Neural cell (in vitro differentiated cells): Measurements from ENCODE around the gene TAF3. TPM values are rescaled to one million over a fixed set of nuclear protein-coding genes. Genes with fewer than 3 reads are reported as not detected.

Experiments used
- H2AFZ ChIP-seq: fragments of 200-600, 300-800 bp; sonication (generic), shearing (Covaris generic); 2 replicates; pipeline ENCODE4 v1.6.0; 2014; ENCODE audit warnings: low read depth, mild to moderate bottlenecking, antibody characterized with exemption, low read length, moderate library complexity
- H3F3A ChIP-seq: fragments of 200-600 bp; shearing (Covaris generic); 2 replicates; pipeline ENCODE4 v1.6.1; 2016; ENCODE audit warnings: mild to moderate bottlenecking, moderate library complexity, mixed read lengths, antibody characterized with exemption, low read length; ENCODE audit not compliant: insufficient read depth, poor library complexity, severe bottlenecking
- H3K27ac ChIP-seq: fragments of 200-600, 300-800 bp; sonication (generic), shearing (Covaris generic); 2 replicates; pipeline ENCODE4 v1.5.1; 2014; ENCODE audit warnings: mild to moderate bottlenecking, low read length, moderate library complexity
- H3K27me3 ChIP-seq: fragments of 300-800, 200-600 bp; sonication (generic), shearing (Covaris generic); 2 replicates; pipeline ENCODE4 v1.6.0; 2014; ENCODE audit warnings: mild to moderate bottlenecking, low read depth, low read length, moderate library complexity; ENCODE audit not compliant: insufficient read depth
- H3K36me3 ChIP-seq: fragments of 300-800, 200-600 bp; sonication (generic), shearing (Covaris generic); 2 replicates; pipeline ENCODE4 v1.5.1; 2014; ENCODE audit warnings: mild to moderate bottlenecking, antibody characterized with exemption, low read length, moderate library complexity; ENCODE audit not compliant: insufficient read depth
- H3K4me2 ChIP-seq: fragments of 300-800, 200-600 bp; sonication (generic), shearing (Covaris generic); 2 replicates; pipeline ENCODE4 v1.6.0; 2014; ENCODE audit warnings: mild to moderate bottlenecking, low read length
- H3K4me3 ChIP-seq: fragments of 300-800, 200-600 bp; sonication (generic), shearing (Covaris generic); 2 replicates; pipeline ENCODE4 v1.5.1; 2014; ENCODE audit warnings: mild to moderate bottlenecking, low read length, moderate library complexity
- H3K79me2 ChIP-seq: fragments of 200-600 bp; shearing (Covaris generic); replicated peaks from 2 replicates; pipeline ENCODE4 v1.6.0; 2014; ENCODE audit warnings: mild to moderate bottlenecking, low read length, moderate library complexity; ENCODE audit not compliant: insufficient read depth
- H3K9ac ChIP-seq: fragments of 300-800, 200-600 bp; sonication (generic), shearing (Covaris generic); 2 replicates; pipeline ENCODE4 v1.6.1; 2016; ENCODE audit warnings: mild to moderate bottlenecking, low read length, mixed read lengths
- H3K9me2 ChIP-seq: fragments of 200-600 bp; shearing (Covaris generic); 2 replicates; pipeline ENCODE4 v1.6.1; 2016; ENCODE audit warnings: mild to moderate bottlenecking, low read length, mixed read lengths; ENCODE audit not compliant: insufficient read depth
- H3K9me3 ChIP-seq: fragments of 200-600, 300-800 bp; sonication (generic), shearing (Covaris generic); 2 replicates; pipeline ENCODE4 v1.6.1; 2016; ENCODE audit warnings: mild to moderate bottlenecking, mixed run types, low read length, moderate library complexity, mixed read lengths
- H4K20me1 ChIP-seq: fragments of 200-600 bp; shearing (Covaris generic); 2 replicates; pipeline ENCODE4 v1.6.1; 2016; ENCODE audit warnings: mild to moderate bottlenecking, mixed run types; ENCODE audit not compliant: insufficient read depth
- CTCF ChIP-seq: fragments of 450-650 bp; IDR thresholded peaks from 2 replicates; pipeline ENCODE4 v1.5.1; 2014; ENCODE audit warnings: antibody characterized with exemption, mild to moderate bottlenecking, moderate library complexity; ENCODE audit not compliant: poor library complexity, severe bottlenecking
- EP300 ChIP-seq: fragments of 450-650 bp; conservative IDR thresholded peaks from 2 replicates; pipeline ENCODE4 v1.6.1; 2014; ENCODE audit warnings: antibody characterized with exemption, mild to moderate bottlenecking, moderate library complexity; ENCODE audit not compliant: poor library complexity, severe bottlenecking
- EZH2 ChIP-seq: fragments of 200-600, 300-800 bp; shearing (Covaris generic), sonication (generic); IDR thresholded peaks from 2 replicates; pipeline ENCODE4 v1.6.1; 2014; ENCODE audit warnings: antibody characterized with exemption, low read length, borderline replicate concordance, mild to moderate bottlenecking; ENCODE audit not compliant: insufficient read depth, poor library complexity, severe bottlenecking
- MXI1 ChIP-seq: fragments of 450-650 bp; conservative IDR thresholded peaks from 2 replicates; pipeline ENCODE4 v1.6.1; 2014; ENCODE audit warnings: antibody characterized with exemption, mild to moderate bottlenecking; ENCODE audit not compliant: poor library complexity, severe bottlenecking
- POLR2AphosphoS5 ChIP-seq: IDR thresholded peaks from 2 replicates; pipeline ENCODE4 v1.6.1; 2012
- RAD21 ChIP-seq: fragments of 450-650 bp; conservative IDR thresholded peaks from 2 replicates; pipeline ENCODE4 v1.6.1; 2014; ENCODE audit warnings: antibody characterized with exemption, mild to moderate bottlenecking, moderate library complexity
- SMC3 ChIP-seq: fragments of 450-650 bp; conservative IDR thresholded peaks from 2 replicates; pipeline ENCODE4 v1.6.1; 2014; ENCODE audit warnings: antibody characterized with exemption, mild to moderate bottlenecking, moderate library complexity; ENCODE audit not compliant: poor library complexity
- TAF1 ChIP-seq: IDR thresholded peaks from 2 replicates; pipeline ENCODE4 v1.6.1; 2012; ENCODE audit warnings: low read depth
- polyA plus RNA-seq: library from polyadenylated mRNA; depleted of rRNA; stranded (reverse); fragments of >200 nt; gene quantifications from 2 replicates; pipeline ENCODE4 v1.2.3, GENCODE V29; 2014
- TF ChIP-seq, protein P1 (sequence below): IDR thresholded peaks from 2 replicates; pipeline ENCODE4 v1.6.1; 2012; ENCODE audit warnings: borderline replicate concordance

Gene TAF3
- polyA plus RNA-seq, 1 donor from 2014 or later: 2.0 TPM

GRCh38 chr10:8032558-8032957 lies 214.3 kb downstream of the TAF3 start:
- Histone ChIP-seq H3K9ac (no peak overlapping the region), H3K27ac (no peak overlapping the region), H3F3A (no peaks in the 10 kb centered on the region), H3K27me3 (peaks cover 70% of the 10 kb centered on the region), H3K9me3 (no peaks in the 10 kb centered on the region), H3K36me3 (no peaks in the 10 kb centered on the region), H3K79me2 (no peaks in the 10 kb centered on the region), H3K9me2 (no peaks in the 10 kb centered on the region), H2AFZ (no peak overlapping the region), H3K4me3 (no peak overlapping the region), H3K4me2 (no peak overlapping the region), H4K20me1 (no peaks in the 10 kb centered on the region)
- TF ChIP-seq POLR2AphosphoS5: no peak
- no peak for TF ChIP-seq EP300
- TF ChIP-seq SMC3: no peak

GRCh38 chr10:8033812-8034465 lies 215.6 kb downstream of the TAF3 start:
- Histone ChIP-seq H3K9ac (no peak overlapping the region), H3K4me2 (no peak overlapping the region)

More at GRCh38 chr10:8033812-8034465, 215.6 kb downstream of the TAF3 start:
- H3K9me2 ChIP-seq: no peaks in the 10 kb centered on the region
- H3K36me3 ChIP-seq: no peaks in the 10 kb centered on the region
- H4K20me1 ChIP-seq: no peaks in the 10 kb centered on the region
- H3K27ac ChIP-seq: no peak overlapping the region
- no peaks in the 10 kb centered on the region for H3K9me3 ChIP-seq
- no peaks in the 10 kb centered on the region for H3K79me2 ChIP-seq
- no peak for TF ChIP-seq SMC3
- no peak for TF ChIP-seq MXI1
- TF ChIP-seq CTCF: no peak
- TF ChIP-seq RAD21: no peak
- TF ChIP-seq EP300: no peak
- no peak for TF ChIP-seq TAF1
- TF ChIP-seq, protein P1, sequence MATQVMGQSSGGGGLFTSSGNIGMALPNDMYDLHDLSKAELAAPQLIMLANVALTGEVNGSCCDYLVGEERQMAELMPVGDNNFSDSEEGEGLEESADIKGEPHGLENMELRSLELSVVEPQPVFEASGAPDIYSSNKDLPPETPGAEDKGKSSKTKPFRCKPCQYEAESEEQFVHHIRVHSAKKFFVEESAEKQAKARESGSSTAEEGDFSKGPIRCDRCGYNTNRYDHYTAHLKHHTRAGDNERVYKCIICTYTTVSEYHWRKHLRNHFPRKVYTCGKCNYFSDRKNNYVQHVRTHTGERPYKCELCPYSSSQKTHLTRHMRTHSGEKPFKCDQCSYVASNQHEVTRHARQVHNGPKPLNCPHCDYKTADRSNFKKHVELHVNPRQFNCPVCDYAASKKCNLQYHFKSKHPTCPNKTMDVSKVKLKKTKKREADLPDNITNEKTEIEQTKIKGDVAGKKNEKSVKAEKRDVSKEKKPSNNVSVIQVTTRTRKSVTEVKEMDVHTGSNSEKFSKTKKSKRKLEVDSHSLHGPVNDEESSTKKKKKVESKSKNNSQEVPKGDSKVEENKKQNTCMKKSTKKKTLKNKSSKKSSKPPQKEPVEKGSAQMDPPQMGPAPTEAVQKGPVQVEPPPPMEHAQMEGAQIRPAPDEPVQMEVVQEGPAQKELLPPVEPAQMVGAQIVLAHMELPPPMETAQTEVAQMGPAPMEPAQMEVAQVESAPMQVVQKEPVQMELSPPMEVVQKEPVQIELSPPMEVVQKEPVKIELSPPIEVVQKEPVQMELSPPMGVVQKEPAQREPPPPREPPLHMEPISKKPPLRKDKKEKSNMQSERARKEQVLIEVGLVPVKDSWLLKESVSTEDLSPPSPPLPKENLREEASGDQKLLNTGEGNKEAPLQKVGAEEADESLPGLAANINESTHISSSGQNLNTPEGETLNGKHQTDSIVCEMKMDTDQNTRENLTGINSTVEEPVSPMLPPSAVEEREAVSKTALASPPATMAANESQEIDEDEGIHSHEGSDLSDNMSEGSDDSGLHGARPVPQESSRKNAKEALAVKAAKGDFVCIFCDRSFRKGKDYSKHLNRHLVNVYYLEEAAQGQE: no peak
- TF ChIP-seq EZH2: no peak
- no peak for TF ChIP-seq POLR2AphosphoS5
- H3K4me3 ChIP-seq: peak overlapping the region; percentile 60
- no peak overlapping the region for H2AFZ ChIP-seq
- no peaks in the 10 kb centered on the region for H3F3A ChIP-seq
- H3K27me3 ChIP-seq: peaks cover 83% of the 10 kb centered on the region
